Fibroblast of gingiva (primary cell): ENCODE measurements around the gene LINC00237.

ENCODE experiments used
- DNase-seq: peaks from one replicate; pipeline ENCODE4 v3.0.0-alpha.2; 2011; ENCODE audit warnings: low read depth

Gene LINC00237

DNA sequence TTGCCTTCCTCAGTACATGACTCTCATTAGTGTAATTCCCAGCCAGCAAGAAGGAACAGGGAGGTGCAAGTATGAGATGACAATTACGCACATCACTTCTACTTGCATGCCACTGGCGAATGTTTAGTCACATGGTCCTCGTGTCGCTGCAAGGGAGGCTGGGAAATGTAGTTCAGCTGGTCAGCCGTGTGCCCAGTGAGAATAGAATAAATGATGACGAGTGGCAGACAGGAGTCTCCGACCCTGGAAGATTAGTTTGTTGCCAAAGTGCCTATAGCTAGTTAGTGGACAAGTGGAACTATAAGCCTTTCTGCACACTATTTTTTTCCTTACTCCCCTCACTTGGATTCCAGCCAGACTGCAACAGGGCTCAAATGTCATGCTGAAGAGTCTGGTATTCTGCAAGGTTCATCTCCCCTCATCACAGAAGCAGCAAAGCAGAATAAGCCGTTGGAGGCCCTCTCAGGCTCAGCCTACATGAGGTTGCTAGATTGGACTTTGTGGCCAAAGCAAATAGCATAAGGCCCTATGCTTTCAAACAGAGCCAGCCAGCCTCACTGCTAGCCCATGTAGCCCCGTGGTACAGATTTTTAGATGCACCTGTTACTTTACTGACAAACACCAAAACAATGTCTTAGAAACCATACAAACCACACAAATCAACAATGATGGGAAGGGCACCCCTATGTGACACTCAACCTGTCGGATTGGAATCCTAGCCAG is 9.7 kb downstream of the LINC00237 start:
- DNase-seq: no peak

DNA sequence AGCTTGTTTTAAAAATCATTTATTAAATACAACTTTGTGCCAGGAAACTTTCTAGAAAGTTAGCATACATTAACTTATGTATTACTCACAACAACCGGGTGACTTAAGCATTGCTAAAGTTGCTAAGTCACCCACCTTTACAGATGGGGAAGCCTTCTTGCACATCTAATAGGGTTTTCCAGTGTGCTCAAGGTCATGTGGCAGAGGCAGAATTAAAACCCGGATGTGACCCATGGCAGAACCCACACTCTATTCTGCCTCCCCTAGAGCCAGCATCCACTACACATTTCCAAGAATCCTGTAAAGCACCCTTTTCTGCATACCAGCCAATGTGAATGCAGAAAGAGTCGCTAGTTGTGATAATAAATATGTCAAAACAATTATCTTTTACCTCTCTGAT is 13.4 kb downstream of the LINC00237 start:
- DNase-seq: no peak

DNA sequence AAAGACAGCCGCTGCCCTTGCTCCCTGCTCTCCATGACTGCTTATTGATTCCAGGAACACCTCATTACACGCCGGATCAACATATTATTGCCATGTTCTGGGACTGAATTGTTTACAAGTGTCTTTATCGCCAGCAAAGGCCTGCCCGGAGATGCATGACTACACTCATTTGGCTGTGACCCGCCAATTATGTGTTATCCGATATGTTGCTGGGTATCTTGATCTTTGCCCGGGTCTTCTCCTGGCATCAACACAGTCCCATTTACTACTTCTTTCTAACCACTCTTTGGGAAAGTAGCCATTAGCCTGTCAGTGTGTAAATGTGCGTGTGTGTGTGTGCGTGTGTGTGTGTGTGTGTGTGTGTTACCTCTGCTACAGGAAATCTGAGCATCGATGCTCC is 15.4 kb downstream of the LINC00237 start:
- DNase-seq: no peak

DNA sequence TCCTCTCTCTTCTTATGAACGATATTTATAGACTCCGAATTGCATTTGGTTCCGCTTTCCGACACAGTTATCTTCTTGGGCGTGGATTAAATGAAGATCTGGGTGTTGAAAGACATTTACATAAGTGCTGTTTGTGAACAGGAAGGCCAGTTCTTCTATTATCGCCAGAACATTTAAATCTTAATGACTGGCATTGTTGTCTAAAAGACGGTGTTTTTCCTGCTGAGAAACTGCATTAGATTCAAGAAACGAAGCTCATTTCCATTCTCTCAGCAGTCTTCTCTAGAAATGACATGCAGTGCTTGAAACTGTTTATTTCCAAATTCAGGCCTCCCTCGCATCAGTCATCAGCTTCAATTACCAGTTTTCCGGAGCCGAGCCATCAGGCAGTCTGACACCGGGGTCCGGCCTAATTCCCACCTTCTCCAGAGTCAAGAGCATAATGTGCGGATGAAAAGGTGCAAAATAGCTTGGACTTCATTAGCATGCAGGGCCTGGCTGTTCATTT is 16.0 kb downstream of the LINC00237 start:
- DNase-seq: no peak

DNA sequence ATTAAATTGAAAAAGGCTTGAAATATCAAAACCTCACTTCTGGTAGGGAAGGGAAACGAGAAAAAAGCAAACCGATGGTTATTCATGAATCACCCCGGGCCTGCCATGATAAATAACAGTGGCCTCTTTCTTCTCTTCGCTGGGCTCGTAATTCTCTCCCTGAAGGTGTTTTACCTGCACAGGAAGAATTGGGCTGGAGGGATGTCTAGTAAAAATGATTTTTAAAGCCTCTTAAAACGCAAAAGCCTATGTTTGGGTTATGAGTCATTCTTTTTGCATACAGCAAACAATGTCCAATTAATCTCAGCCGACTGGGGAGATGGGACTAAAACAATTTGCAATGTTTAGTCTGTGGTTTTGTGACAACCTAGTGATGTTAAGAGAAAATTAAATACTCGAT is 16.8 kb downstream of the LINC00237 start:
- no peak for DNase-seq

DNA sequence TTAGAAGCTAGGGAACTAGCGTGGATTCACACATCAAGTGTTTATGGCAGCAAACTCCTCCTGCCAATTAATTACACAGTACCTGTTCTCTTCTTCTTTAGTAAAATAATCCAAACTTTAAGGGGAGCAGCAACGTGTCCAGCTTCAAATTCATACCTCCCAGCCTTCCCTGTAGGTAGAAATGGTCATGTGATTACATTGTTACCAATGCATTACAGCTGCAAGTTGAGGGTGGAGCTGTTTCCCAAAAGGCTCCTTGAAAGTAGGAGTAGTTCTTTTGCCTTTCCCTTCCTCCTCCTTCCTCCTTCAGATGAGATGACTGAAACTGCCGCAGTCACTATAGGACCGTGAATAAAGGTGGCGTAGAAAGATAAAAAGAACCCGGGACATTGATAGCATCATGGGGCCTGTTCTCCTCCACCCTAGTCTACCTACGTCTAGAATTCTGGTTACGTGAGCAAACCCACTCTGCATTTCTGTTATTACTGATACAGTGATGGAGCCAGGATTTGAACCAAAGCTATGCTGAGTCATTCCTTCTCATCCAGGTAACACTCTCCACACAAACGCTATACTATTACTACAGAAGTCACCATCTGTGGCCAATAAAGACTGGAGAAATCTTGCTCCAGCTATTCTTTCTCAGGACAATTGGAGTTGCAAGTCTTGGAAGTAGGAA is 18.2 kb downstream of the LINC00237 start:
- DNase-seq: no peak

DNA sequence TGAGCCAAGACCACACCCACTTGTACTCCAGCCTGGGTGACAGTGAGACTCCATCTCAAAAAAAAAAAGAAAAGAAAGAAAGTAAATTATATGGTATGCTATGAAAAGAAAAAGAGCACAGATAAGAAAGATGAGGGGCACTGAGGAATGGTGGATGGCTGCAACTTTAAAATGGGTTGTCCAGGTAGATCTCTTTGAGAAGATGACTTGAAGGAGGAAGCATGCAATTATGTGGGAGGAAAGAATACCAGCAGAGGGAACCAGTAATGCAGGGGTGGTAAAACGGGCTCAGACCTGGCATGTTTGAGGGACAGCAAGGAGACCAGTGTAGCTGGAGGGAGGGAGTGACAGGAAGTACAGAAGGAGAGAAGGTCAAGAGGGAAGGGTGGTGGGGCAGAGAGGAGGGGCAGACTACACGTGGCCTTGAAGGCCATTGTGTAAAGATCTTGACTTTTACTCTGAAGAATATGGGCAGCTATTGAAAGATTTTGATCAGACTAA is 22.3 kb downstream of the LINC00237 start:
- no peak for DNase-seq

DNA sequence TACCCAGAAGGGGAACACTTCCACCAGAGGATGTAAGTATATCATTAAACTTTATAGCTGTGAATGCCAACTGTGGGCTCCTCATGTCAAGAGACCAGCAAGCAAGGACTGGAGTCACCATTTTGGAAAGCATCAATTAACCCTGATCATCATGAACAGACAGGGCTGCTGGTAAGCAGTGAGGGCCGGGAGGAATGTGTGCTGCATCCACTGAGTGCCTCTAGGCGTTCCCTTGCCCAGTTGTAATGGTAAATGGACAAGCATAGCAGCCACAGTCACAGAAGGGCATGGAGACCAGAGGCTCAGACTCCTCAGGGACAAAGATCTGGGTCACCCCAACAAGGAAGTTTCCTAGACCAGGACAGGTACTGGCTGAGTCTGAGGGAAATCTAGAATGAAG is 23.6 kb downstream of the LINC00237 start:
- DNase-seq: no peak

DNA sequence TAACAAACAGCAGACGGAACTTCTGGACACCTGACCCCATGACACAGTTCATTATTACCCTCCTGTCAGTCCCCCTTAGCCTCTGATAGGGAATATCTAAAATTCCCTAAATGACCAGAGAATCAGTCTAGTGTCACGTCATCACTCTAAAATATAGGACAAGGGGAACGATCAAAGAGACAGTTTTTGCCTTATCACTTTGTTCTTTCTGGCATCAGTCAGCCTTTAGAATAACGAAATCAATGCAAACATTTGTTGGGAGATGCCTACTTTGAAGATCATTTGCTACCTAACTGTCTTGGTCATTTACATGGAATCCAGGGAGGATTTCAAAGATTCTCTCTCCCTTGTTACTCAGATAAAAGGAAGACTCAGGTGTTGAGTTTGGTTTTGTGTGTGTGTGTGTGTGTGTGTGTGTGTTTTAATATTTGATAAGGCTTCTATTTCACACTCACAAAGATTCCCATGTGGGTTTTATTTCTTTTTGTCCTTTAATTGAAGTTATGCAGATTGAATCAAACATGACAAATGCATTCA is 28.3 kb downstream of the LINC00237 start:
- DNase-seq: no peak

DNA sequence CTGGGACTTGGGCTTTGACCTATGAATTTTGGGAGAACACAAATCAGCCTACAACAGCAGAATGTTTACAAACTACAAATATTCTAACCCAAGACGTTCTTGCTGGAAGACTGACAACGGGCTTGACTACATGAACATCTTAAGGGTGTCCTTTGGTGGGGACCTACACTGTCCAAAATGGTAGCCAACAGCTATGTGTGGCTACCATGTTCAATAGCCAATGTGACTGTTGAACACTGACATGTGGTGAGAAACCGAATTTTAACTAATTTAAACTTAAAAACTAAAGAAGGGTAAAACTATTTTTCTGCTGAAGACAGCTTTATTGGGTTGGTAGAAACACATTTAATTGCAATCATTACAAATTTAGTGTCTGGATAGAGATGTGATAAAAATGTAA is 30.1 kb downstream of the LINC00237 start:
- no peak for DNase-seq

DNA sequence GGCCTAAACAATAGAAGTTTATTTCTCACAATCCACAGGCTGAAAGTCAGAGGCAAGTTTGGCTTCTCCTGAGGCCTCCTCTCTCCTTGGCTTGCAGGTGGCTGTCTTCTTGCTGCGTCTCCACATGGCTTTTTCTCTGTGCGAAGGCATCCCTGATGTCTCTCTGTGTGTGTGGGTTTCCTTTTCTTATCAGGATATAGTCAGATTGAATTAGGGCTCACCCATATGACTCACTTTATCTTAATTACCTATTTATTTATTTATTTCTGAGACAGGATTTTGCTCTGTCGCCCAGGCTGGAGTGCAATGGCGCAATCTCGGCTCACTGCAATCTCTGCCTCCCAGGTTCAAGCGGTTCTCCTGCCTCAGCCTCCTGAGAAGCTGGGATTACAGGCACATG is 30.7 kb downstream of the LINC00237 start:
- no peak for DNase-seq

DNA sequence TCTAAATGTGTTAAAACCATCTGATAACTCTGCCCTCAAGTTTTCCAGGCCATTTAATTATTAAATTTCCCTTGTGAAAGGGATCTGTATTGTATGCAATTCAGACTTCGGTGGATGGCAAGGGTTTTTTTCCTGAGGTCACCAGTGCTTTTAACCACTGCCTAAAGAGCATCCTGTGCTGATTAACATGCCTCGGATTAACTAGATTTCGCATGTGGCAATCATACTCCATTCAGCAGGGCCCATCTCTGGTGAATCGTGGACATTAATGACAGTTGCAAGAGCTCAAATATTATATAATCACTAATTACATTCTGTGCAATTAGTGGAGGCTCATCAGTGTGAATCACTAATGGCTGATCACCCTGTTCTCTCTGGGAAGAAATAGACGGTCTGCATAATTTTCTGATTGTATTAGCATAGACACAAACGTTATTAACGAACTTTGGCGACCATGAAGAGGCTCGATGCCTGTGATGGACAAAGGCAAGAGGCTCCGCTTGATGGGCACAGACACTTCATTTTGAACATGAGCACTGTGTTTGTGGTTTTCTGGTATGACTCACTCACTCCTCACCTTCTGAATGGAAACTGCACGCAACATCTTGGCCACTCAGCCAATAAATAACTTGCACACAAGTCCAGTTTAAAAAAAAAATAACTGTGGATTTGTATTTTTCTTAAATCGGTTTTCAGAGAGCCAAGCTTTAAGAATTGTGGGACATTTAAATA is 31.4 kb downstream of the LINC00237 start:
- no peak for DNase-seq

DNA sequence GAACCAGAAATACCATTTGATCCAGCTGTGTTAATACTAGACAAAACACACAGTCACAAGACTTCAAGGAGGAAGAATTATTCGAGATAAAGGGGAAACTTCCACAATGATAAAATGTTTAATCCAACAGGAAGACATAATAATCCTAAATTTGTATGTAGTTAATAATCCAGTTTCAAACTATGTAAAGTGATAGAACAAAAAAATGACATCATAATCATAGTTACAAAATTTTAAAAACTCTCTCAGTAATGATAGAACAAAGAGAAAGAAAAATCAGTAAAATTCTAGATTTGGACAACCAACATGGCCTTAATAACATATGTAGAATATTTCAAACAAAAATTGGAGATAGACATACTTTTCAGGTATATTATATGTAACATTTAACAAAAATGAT is 38.9 kb downstream of the LINC00237 start:
- no peak for DNase-seq

DNA sequence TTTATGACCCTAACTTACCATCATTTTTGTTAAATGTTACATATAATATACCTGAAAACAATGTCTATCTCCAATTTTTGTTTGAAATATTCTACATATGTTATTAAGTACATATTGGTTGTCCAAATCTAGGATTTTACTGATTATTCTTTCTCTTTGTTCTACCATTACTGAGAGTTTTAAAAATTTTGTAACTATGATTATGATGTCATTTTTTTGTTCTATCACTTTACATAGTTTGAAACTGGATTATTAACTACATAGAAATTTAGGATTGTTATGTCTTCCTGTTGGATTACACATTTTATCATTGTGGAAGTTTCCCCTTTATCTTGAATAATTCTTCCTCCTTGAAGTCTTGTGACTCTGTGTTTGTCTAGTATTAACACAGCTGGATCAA is 41.2 kb downstream of the LINC00237 start:
- DNase-seq: no peak

DNA sequence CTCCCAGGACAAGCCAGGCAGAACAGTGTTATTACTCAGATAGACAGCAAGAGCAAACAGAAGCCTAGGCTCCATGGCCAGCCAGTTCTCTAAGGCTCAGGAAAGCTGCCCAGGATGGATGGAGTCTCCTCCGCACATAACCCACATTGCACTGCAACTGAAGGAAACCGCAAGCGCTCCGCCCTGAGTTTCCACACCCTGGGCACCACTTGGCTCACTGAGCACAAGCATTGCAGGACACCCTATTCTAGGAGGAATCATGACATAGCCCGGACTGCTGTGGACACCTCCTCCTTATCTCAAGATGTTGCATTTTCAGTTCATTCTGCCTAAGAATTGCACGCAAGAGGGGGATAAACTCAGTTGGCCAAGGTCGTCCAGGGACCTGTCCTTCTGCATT is 42.9 kb downstream of the LINC00237 start:
- DNase-seq: no peak

DNA sequence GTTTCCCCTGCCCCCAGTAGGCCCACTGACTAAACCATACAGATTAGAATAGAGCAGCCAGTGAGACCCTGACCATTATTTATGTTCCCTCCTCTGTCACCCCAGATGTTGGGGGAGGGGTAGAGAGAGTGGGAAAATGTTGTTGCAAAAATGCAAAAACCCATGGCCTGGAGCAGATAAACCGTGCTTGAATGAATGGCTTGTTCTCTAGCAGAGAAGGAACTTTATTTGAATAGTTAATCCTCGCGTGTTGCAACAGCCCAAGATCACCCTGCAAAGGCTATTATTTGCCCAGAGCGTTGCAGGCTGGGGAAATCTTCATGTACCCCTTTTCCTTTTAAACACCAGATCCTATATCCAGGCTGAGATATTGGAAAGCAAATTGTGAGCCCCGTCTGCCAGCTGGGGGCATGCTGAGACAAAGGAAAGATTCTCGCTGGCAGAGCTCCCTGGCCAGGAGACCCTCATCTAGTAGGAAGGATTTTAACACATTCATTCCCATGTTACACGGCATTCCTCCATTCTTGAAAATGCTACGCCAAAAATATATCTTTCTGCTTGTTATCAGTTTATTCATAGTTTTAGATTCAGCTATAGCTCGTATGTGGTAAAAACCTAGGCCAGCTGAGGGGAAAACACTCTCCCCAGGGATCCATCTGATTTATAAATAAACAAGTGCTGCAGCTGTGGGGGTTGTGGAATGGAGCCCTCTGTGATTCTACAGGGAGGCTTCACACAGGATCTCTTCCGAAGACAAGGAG is 53.0 kb downstream of the LINC00237 start:
- no peak for DNase-seq

DNA sequence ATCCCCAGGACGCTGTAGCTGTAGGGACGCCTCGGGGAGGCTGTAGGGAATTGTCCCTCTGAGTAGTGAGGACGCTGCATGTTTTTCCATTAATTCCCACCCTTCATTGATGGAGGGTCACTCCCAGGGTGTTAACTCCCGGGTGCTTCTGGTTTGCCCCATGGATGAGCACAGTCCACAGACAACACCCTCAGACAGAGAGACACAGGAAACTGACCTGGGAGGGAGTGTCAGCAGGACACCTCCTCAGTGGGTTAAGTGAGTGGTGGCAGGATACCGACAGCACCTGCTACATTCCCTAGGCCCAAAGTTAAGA is 53.5 kb downstream of the LINC00237 start:
- no peak for DNase-seq

DNA sequence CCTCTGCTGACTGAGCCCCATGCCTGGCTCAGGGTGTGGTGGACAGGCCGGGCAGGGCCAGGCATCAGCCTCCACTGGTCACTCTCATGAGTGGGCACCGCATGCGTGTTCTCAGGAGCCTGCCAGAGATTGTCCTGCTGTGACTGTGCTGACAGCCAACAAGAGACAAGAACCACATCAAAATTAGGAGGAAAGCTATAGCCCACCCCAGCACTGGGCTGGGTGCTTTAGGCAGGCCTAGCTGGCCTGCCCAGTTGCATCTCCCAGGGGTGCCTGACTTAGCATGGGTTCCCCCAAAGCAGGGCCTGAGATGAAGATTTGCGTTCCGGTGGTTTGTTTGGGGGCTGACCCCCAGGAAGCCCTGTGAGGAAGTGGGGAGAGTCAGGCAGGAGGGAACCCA is 53.9 kb downstream of the LINC00237 start:
- no peak for DNase-seq

DNA sequence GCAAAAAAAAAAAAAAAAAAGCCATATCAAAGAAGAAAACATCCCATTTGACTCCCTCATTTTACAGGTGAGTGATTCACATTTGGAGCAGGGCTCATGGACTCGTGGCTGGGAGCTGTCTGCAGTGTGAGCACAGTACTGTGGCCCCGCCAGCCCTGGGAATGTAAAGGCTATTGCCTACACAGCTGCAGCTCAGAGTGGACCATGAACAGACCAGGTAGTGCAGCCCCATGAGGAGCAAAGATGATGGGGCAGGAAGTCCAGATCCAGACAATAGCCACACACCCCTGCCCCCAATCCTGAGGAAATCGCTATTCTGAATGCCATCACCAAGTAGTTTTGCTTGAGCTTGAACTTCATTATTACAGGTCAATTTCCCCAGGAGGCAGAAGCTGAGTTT is 55.4 kb downstream of the LINC00237 start:
- DNase-seq: no peak

DNA sequence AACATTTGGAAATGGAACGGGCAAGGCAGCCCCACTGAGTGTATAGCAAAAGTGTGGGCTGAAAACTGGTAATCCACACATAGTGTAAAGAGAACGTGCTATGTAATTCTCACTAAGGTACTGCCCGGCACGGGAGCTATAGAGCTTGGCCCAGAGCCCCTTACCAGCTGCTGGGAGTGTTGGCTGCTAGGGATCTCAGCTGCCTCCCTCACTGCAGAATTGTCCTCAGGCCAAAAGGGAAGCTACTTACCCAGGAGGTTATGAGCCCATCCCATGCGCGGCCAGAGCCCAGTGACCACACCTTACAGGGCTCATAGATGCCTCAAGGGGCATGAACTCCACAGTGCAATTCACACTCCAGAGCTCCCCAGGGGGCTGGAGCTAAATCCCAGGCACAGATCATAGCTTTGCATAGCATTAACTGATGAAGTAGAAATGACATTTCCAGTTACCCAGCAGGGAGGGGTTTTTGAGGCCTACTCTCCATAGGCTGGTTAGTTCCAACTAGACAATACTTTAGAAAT is 56.8 kb downstream of the LINC00237 start:
- no peak for DNase-seq

DNA sequence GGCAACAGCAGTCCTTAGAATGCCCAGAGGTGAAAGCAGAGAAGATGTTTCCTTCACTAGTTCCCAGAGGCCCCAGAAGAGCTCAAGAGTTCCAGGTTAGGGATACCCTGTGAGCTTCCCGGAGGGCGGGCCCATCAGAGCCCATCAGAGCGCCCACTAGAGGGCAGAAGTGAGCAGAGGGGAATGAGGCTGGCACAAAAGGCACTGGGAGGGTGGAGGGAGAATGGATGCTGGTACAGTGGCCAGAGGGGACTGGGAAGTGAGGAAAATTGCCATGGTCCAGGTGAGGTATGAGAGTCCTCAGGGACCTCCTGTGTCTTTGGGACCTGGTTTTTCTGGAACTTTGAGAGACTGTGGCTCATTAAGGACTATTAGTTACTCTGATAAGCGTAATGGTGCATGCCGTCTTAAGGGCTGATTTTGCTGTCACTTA is 57.3 kb downstream of the LINC00237 start:
- DNase-seq: no peak

DNA sequence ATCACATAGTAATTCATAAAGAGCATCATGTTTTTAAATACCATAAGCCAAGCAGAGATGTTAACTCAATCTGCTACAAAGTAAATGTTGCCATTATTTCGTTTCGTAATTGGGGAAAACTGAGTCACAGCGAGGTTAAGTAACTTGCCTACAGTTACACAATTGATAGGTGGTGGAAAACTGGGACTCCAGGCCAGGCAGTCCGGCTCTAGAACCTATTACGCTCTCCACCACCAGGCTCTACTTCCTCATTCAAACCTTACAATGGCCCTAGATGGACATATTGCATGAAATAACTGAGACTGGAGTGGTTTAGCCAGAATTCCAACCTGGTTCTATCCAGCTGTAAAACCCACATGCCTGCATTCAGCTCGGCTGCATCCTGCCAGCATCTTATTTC is 58.2 kb downstream of the LINC00237 start:
- DNase-seq: no peak
